Measurements from ENCODE around the gene SCRG1. TPM values are rescaled to one million over a fixed set of nuclear protein-coding genes. Genes with fewer than 3 reads are reported as not detected.

Gene SCRG1
- total and polyA plus RNA-seq, 4 donors: 0.06 to 0.64 (median 0.13) TPM

DNA sequence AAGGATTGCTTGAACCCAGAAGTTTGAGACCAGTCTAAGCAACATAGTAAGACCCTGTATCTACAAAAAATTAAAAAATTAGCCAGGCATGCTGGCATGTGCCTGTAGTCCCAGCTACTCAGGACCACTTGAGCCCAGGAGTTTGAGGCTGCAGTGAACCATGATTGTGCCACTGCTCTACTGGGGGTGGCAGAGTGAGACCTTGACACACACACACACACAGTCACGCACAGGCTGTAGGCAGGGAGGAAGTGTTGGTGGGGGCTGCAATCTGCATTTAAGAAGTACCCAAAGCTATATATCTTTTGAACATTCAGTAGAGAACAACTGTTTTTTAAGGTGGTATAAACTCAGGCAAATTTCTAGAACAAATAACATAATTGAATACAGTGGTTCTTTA is 7.2 kb downstream of the SCRG1 start:
- Histone ChIP-seq H3K4me1 (ENCODE audit: control insufficient read depth in 5 of 5, insufficient read depth in 5 of 5, low read length in 5 of 5) (no peaks in the 10 kb centered on the region), H3K9ac (ENCODE audit: insufficient read depth in 1 of 2, low read length in 2 of 2) (no peak overlapping the region), H3K36me3 (ENCODE audit: control insufficient read depth in 4 of 4, insufficient read depth in 4 of 4, low read length in 4 of 4) (peaks cover 0 to 4% (median 3%) of the 10 kb centered on the region in 4 donors), H3K9me3 (ENCODE audit: control insufficient read depth in 4 of 4, insufficient read depth in 3 of 4, low read length in 3 of 4) (no peaks in the 10 kb centered on the region), H3K27me3 (ENCODE audit: control insufficient read depth in 3 of 3, insufficient read depth in 3 of 3, low read length in 2 of 3) (no peaks in the 10 kb centered on the region), H3K27ac (ENCODE audit: low read depth in 1 of 2, low read length in 1 of 2) (no peak overlapping the region), H3K4me3 (no peak overlapping the region)
- TF ChIP-seq, protein P1, sequence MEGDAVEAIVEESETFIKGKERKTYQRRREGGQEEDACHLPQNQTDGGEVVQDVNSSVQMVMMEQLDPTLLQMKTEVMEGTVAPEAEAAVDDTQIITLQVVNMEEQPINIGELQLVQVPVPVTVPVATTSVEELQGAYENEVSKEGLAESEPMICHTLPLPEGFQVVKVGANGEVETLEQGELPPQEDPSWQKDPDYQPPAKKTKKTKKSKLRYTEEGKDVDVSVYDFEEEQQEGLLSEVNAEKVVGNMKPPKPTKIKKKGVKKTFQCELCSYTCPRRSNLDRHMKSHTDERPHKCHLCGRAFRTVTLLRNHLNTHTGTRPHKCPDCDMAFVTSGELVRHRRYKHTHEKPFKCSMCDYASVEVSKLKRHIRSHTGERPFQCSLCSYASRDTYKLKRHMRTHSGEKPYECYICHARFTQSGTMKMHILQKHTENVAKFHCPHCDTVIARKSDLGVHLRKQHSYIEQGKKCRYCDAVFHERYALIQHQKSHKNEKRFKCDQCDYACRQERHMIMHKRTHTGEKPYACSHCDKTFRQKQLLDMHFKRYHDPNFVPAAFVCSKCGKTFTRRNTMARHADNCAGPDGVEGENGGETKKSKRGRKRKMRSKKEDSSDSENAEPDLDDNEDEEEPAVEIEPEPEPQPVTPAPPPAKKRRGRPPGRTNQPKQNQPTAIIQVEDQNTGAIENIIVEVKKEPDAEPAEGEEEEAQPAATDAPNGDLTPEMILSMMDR (IDR thresholded peaks at IDR 0.05; ENCODE audit: control extremely low read depth, extremely low read depth): no peak
- WGBS, 2 donors: 92 to 98% methylated on average over 1 of the region's 1 CpG
- DNase-seq: no peak
- ATAC-seq (ENCODE audit: insufficient read depth, low FRiP score): no peak

DNA sequence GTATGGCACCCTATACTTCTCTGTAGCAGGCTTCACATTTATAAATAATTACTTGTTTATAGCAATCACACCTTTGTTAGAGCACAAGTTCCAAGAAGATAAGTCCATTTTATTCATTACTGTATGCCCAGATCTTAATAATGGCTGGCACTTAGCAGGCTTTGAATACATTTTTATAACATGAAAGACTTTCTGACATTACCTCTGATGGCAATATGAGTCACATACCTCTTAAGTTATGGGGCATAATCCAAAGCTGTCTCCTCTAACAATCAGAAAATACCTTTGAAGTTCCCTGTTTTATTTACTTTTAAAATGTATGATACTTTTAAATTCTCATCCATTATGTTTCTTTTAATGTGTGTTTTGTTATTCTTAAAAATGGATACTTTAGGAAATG is 12.2 kb downstream of the SCRG1 start:
- H3K27ac ChIP-seq (ENCODE audit: low read depth in 1 of 2, low read length in 1 of 2): no peak overlapping the region
- no peak for ATAC-seq (ENCODE audit: insufficient read depth, low FRiP score)
- no peak for DNase-seq
- H3K4me1 ChIP-seq (ENCODE audit: control insufficient read depth in 5 of 5, insufficient read depth in 5 of 5, low read length in 5 of 5): no peaks in the 10 kb centered on the region
- H3K9me3 ChIP-seq (ENCODE audit: control insufficient read depth in 4 of 4, insufficient read depth in 3 of 4, low read length in 3 of 4): no peaks in the 10 kb centered on the region
- H3K27me3 ChIP-seq (ENCODE audit: control insufficient read depth in 3 of 3, insufficient read depth in 3 of 3, low read length in 2 of 3): no peaks in the 10 kb centered on the region
- TF ChIP-seq, protein P1 (IDR thresholded peaks at IDR 0.05; ENCODE audit: control extremely low read depth, extremely low read depth): no peak
- H3K9ac ChIP-seq (ENCODE audit: insufficient read depth in 1 of 2, low read length in 2 of 2): no peak overlapping the region
- H3K36me3 ChIP-seq (ENCODE audit: control insufficient read depth in 4 of 4, insufficient read depth in 4 of 4, low read length in 4 of 4): peaks cover 0 to 1% (median 0%) of the 10 kb centered on the region in 4 donors
- no peak overlapping the region for H3K4me3 ChIP-seq

DNA sequence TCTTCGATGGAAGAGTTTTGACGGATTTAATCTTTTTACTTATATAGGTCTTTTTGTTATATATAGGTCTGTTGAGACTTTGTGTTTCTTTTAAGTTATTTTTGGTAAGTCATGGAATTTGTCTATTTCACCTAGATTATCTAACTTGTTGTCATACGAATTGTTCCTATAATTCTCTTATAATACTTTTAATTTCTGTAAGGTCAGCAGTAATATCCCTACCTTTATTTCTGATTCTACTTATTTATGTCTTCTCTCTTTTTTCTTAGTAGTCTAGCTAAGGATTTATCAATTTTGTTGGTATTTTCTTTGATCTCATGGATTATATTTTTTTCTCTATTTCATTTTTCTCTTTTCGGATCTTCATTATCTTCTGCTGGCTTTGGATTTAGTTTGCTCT is 16.6 kb downstream of the SCRG1 start:
- no peak for DNase-seq
- Histone ChIP-seq H3K27ac (ENCODE audit: low read depth in 1 of 2, low read length in 1 of 2) (no peak overlapping the region), H3K9ac (ENCODE audit: insufficient read depth in 1 of 2, low read length in 2 of 2) (no peak overlapping the region), H3K27me3 (ENCODE audit: control insufficient read depth in 3 of 3, insufficient read depth in 3 of 3, low read length in 2 of 3) (no peaks in the 10 kb centered on the region), H3K36me3 (ENCODE audit: control insufficient read depth in 4 of 4, insufficient read depth in 4 of 4, low read length in 4 of 4) (no peaks in the 10 kb centered on the region), H3K4me3 (no peak overlapping the region), H3K4me1 (ENCODE audit: control insufficient read depth in 5 of 5, insufficient read depth in 5 of 5, low read length in 5 of 5) (no peaks in the 10 kb centered on the region), H3K9me3 (ENCODE audit: control insufficient read depth in 4 of 4, insufficient read depth in 3 of 4, low read length in 3 of 4) (no peaks in the 10 kb centered on the region)
- no peak for ATAC-seq (ENCODE audit: insufficient read depth, low FRiP score)
- WGBS, 2 donors: 98% methylated on average over 4 of the region's 4 CpGs
- TF ChIP-seq, protein P1 (IDR thresholded peaks at IDR 0.05; ENCODE audit: control extremely low read depth, extremely low read depth): no peak

DNA sequence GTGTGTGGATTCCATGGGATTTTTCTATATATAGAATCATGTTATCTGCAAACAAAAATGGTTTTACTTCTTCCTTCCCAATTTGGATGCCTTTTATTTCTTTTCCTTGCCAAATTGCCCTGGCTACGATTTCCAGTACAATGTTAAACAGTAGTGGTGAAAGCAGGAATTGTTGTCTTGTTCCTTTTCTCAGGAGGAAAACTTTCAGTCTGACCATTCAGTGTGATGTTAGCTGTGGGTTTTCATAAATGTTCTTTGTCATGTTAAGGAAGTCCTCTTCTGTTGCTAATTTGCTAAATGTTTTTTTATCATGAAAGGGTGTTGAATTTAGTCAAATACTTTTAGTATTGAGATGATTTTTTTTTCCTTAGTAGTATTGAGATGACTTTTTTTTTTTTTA is 17.3 kb downstream of the SCRG1 start:
- no peaks in the 10 kb centered on the region for H3K27me3 ChIP-seq (ENCODE audit: control insufficient read depth in 3 of 3, insufficient read depth in 3 of 3, low read length in 2 of 3)
- no peak overlapping the region for H3K27ac ChIP-seq (ENCODE audit: low read depth in 1 of 2, low read length in 1 of 2)
- H3K9ac ChIP-seq (ENCODE audit: insufficient read depth in 1 of 2, low read length in 2 of 2): no peak overlapping the region
- no peaks in the 10 kb centered on the region for H3K4me1 ChIP-seq (ENCODE audit: control insufficient read depth in 5 of 5, insufficient read depth in 5 of 5, low read length in 5 of 5)
- TF ChIP-seq, protein P1 (IDR thresholded peaks at IDR 0.05; ENCODE audit: control extremely low read depth, extremely low read depth): no peak
- no peak overlapping the region for H3K4me3 ChIP-seq
- no peaks in the 10 kb centered on the region for H3K9me3 ChIP-seq (ENCODE audit: control insufficient read depth in 4 of 4, insufficient read depth in 3 of 4, low read length in 3 of 4)
- H3K36me3 ChIP-seq (ENCODE audit: control insufficient read depth in 4 of 4, insufficient read depth in 4 of 4, low read length in 4 of 4): no peaks in the 10 kb centered on the region
- DNase-seq (no peak), ATAC-seq (ENCODE audit: insufficient read depth, low FRiP score) (no peak)
- WGBS, 2 donors: 45 to 72% methylated on average over 1 of the region's 1 CpG

All from lung (tissue), 12 donors.